Measurements from ENCODE around the gene VCL. TPM values are rescaled to one million over a fixed set of nuclear protein-coding genes. Genes with fewer than 3 reads are reported as not detected.

The VCL gene
- total RNA-seq, 4 donors from 2014 or later: 96.1 to 133 (median 120) TPM

- in situ Hi-C loops (cut with MboI; ENCODE audit: low pct_ligation_motif_present in 1 of 4, low pct_unique_long_range_greater_than_20kb in 1 of 4, low sequenced_read_pairs in 3 of 4): no loop called here
Observed at GRCh38 chr10:74006269-74006668, 8.4 kb downstream of the VCL start.

DNA sequence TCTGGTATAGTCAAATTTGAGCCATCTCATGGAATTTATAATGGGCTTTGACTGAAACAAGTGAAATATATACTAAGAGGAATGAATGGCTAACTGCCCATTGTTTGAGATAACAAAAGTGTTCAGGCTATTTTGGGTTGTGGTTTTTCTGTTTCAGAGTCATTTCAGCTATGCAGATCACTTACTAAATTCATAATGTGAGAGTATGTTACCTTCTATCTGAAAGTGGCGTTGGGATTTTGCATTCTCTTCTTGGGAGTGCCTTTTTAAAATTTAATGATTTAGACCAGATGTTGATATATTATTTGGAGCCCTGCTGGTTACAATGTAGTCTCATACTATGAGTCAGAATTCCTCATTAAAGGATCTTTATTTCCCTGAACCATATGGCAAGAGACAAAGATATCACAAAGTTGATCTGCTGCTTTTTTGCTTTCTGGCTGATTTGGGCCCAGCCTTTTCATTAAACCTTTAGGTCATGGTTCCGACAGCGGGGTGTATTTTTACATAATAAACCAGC, 10.4 kb downstream of the VCL start:
- TF ChIP-seq, protein P1, sequence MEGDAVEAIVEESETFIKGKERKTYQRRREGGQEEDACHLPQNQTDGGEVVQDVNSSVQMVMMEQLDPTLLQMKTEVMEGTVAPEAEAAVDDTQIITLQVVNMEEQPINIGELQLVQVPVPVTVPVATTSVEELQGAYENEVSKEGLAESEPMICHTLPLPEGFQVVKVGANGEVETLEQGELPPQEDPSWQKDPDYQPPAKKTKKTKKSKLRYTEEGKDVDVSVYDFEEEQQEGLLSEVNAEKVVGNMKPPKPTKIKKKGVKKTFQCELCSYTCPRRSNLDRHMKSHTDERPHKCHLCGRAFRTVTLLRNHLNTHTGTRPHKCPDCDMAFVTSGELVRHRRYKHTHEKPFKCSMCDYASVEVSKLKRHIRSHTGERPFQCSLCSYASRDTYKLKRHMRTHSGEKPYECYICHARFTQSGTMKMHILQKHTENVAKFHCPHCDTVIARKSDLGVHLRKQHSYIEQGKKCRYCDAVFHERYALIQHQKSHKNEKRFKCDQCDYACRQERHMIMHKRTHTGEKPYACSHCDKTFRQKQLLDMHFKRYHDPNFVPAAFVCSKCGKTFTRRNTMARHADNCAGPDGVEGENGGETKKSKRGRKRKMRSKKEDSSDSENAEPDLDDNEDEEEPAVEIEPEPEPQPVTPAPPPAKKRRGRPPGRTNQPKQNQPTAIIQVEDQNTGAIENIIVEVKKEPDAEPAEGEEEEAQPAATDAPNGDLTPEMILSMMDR (IDR thresholded peaks at IDR 0.05): no peak
- no peak for TF ChIP-seq POLR2AphosphoS5 (IDR thresholded peaks at IDR 0.05)
- TF ChIP-seq EP300 (IDR thresholded peaks at IDR 0.05; ENCODE audit: low read depth): no peak
- TF ChIP-seq POLR2A (IDR thresholded peaks at IDR 0.05): no peak
- no peak overlapping the region for H3K4me3 ChIP-seq
- no peaks in the 10 kb centered on the region for H3K36me3 ChIP-seq
- no peak for DNase-seq
- H3K9me3 ChIP-seq: no peaks in the 10 kb centered on the region
- WGBS, 2 donors (ENCODE audit: low coverage in 1 of 2): 74 to 82% methylated on average over 3 of the region's 3 CpGs
- peaks cover 3 to 61% (median 30%) of the 10 kb centered on the region in 4 donors for H3K4me1 ChIP-seq
- intact Hi-C loops (cut with DNase I; ENCODE audit: low total_unique reads): no loop called here
- in situ Hi-C loops (cut with MboI; ENCODE audit: low pct_ligation_motif_present in 1 of 4, low pct_unique_long_range_greater_than_20kb in 1 of 4, low sequenced_read_pairs in 3 of 4): no loop called here
- H3K27me3 ChIP-seq: no peaks in the 10 kb centered on the region
- peak overlapping the region in 2 of 4 donors; percentile 6 to 22 for H3K27ac ChIP-seq

More at GRCh38 chr10:74006269-74006668, 8.4 kb downstream of the VCL start:
- peaks cover 7 to 56% (median 22%) of the 10 kb centered on the region in 4 donors for H3K4me1 ChIP-seq
- no peak overlapping the region for H3K4me3 ChIP-seq
- intact Hi-C loops (cut with DNase I; ENCODE audit: low total_unique reads): no loop called here
- H3K9me3 ChIP-seq: no peaks in the 10 kb centered on the region
- no peak for DNase-seq
- 86 to 92% methylated on average over 1 of the region's 1 CpG for WGBS, 2 donors (ENCODE audit: low coverage in 1 of 2)
- TF ChIP-seq POLR2AphosphoS5 (IDR thresholded peaks at IDR 0.05) (no peak), POLR2A (IDR thresholded peaks at IDR 0.05) (no peak), EP300 (IDR thresholded peaks at IDR 0.05; ENCODE audit: low read depth) (no peak)
- TF ChIP-seq, protein P1 (IDR thresholded peaks at IDR 0.05): no peak
- H3K27me3 ChIP-seq: no peaks in the 10 kb centered on the region
- H3K36me3 ChIP-seq: no peaks in the 10 kb centered on the region
- no peak overlapping the region for H3K27ac ChIP-seq

DNA sequence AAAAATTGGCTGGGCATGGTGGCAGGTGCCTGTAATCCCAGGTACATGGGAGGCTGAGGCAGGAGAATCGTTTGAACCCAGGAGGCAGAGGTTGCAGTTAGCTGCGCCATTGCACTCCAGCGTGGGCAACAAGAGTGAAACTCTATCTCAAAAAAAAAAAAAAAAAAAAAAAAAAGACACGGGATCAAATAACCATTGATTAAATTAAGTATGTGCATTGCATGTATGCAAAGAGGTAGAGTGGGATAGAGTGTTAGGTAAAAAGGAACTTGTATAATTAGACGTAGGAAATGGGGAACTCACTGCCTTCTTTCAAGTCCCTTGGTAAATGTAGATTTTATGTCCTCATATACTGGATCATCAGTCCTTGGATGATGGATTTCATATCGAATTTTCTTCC, 13.1 kb downstream of the VCL start:
- in situ Hi-C loops (cut with MboI; ENCODE audit: low pct_ligation_motif_present in 1 of 4, low pct_unique_long_range_greater_than_20kb in 1 of 4, low sequenced_read_pairs in 3 of 4): no loop called here
- WGBS, 2 donors (ENCODE audit: low coverage in 1 of 2): 80 to 91% methylated on average over 2 to 6 of the region's 6 CpGs
- Histone ChIP-seq H3K4me1 (peaks cover 0 to 55% (median 27%) of the 10 kb centered on the region in 4 donors), H3K27ac (peak overlapping the region in 2 of 4 donors; percentile 25 to 31), H3K27me3 (no peaks in the 10 kb centered on the region), H3K4me3 (no peak overlapping the region), H3K9me3 (no peaks in the 10 kb centered on the region), H3K36me3 (no peaks in the 10 kb centered on the region)
- intact Hi-C loops (cut with DNase I; ENCODE audit: low total_unique reads): no loop called here
- no peak for DNase-seq
- TF ChIP-seq POLR2AphosphoS5 (IDR thresholded peaks at IDR 0.05) (no peak), POLR2A (IDR thresholded peaks at IDR 0.05) (no peak), EP300 (IDR thresholded peaks at IDR 0.05; ENCODE audit: low read depth) (no peak)
- TF ChIP-seq, protein P1 (IDR thresholded peaks at IDR 0.05): no peak

DNA sequence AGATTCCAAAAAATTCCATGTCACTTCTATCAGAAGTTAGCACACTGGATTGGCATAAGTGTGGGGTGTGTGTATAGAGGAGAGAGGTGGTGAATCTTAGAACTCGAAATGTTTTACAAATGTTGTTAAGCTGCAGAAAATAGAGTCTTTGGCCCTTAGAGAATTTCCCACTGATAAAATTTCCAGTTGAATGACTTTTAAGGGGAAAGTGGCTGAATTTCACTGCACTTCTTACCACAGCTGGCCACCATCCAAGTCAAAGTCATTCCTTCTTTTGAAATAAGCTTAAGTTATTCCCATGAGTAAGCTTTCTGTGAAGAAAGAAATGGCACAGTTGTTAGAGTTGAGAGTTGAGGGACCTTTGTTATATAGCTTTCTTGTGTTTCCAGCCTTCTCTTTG, 13.9 kb downstream of the VCL start:
- H3K27me3 ChIP-seq: no peaks in the 10 kb centered on the region
- peaks cover 0 to 50% (median 25%) of the 10 kb centered on the region in 4 donors for H3K4me1 ChIP-seq
- intact Hi-C loops (cut with DNase I; ENCODE audit: low total_unique reads): no loop called here
- H3K9me3 ChIP-seq: no peaks in the 10 kb centered on the region
- TF ChIP-seq POLR2AphosphoS5 (IDR thresholded peaks at IDR 0.05) (no peak), POLR2A (IDR thresholded peaks at IDR 0.05) (no peak), EP300 (IDR thresholded peaks at IDR 0.05; ENCODE audit: low read depth) (no peak)
- TF ChIP-seq, protein P1 (IDR thresholded peaks at IDR 0.05): no peak
- DNase-seq: no peak
- no peak overlapping the region for H3K4me3 ChIP-seq
- in situ Hi-C loops (cut with MboI; ENCODE audit: low pct_ligation_motif_present in 1 of 4, low pct_unique_long_range_greater_than_20kb in 1 of 4, low sequenced_read_pairs in 3 of 4): no loop called here
- H3K36me3 ChIP-seq: no peaks in the 10 kb centered on the region
- 70 to 86% methylated on average over 1 of the region's 1 CpG for WGBS, 2 donors (ENCODE audit: low coverage in 1 of 2)
- peak overlapping the region; percentile 3 to 31 (median 20) for H3K27ac ChIP-seq

Data from transverse colon (tissue), 4 donors.